ENCODE data around the gene CLDND2. TPM values are rescaled to one million over a fixed set of nuclear protein-coding genes. Genes with fewer than 3 reads are reported as not detected.

Gene CLDND2
- total RNA-seq, 2 experiments from 2014 or later, result 8.5 to 10.0 TPM

GRCh38 chr19:51365965-51366388, 2.8 kb downstream of the CLDND2 start, which contains the start of gene ETFB:
Gene ETFB (minus strand): TSS chr19:51366388. CDS start chr19:51366326, 62 bp downstream.
- POLR2A ChIA-PET, result interaction anchor here (1.0 to 2.8 kb wide), 4 partner anchors 10 to 33 kb away, joined by 3 to 18 read pairs (median 8); partner anchors contain the start of gene VSIG10L
- peaks cover 81% of the 10 kb centered on the region for H3K4me1 Mint-ChIP-seq (ENCODE audit: low read depth)
- H3K27ac Mint-ChIP-seq, result peak within 1 kb of the TSS; percentile 94
- no peak for ATAC-seq
- no peak for DNase-seq
- no peaks in the 10 kb centered on the region for H3K9me3 Mint-ChIP-seq (ENCODE audit: insufficient read depth)
- H3K36me3 Mint-ChIP-seq (ENCODE audit: low read depth), result peaks cover 41% of the 10 kb centered on the region
- CTCF ChIA-PET, result interaction anchor here (0.8 to 3.3 kb wide), 7 partner anchors 22 to 107 kb away, joined by 3 to 27 read pairs (median 5); no protein-coding TSS in a partner anchor
- no peaks in the 10 kb centered on the region for H3K27me3 Mint-ChIP-seq (ENCODE audit: low read depth)
- H3K4me3 Mint-ChIP-seq, result peak within 1 kb of the TSS; percentile 96

- CTCF ChIA-PET, result interaction anchor here (0.6 to 3.3 kb wide), 12 partner anchors 11 to 107 kb away, joined by 3 to 27 read pairs (median 4); no protein-coding TSS in a partner anchor
- peaks cover 37% of the 10 kb centered on the region for H3K36me3 Mint-ChIP-seq (ENCODE audit: low read depth)
- H3K9me3 Mint-ChIP-seq (ENCODE audit: insufficient read depth), result no peaks in the 10 kb centered on the region
- ATAC-seq (peak; percentile 8), DNase-seq (peak; percentile 44)
- peak overlapping the region; percentile 94 for H3K27ac Mint-ChIP-seq
- no peaks in the 10 kb centered on the region for H3K27me3 Mint-ChIP-seq (ENCODE audit: low read depth)
- H3K4me1 Mint-ChIP-seq (ENCODE audit: low read depth), result peaks cover 76% of the 10 kb centered on the region
- POLR2A ChIA-PET, result interaction anchor here (0.6 to 2.8 kb wide), 6 partner anchors 10 to 33 kb away, joined by 3 to 18 read pairs (median 4); partner anchors contain the start of gene VSIG10L
- peak overlapping the region; percentile 96 for H3K4me3 Mint-ChIP-seq
Observed at GRCh38 chr19:51365211-51365964, 3.4 kb downstream of the CLDND2 start.

DNA sequence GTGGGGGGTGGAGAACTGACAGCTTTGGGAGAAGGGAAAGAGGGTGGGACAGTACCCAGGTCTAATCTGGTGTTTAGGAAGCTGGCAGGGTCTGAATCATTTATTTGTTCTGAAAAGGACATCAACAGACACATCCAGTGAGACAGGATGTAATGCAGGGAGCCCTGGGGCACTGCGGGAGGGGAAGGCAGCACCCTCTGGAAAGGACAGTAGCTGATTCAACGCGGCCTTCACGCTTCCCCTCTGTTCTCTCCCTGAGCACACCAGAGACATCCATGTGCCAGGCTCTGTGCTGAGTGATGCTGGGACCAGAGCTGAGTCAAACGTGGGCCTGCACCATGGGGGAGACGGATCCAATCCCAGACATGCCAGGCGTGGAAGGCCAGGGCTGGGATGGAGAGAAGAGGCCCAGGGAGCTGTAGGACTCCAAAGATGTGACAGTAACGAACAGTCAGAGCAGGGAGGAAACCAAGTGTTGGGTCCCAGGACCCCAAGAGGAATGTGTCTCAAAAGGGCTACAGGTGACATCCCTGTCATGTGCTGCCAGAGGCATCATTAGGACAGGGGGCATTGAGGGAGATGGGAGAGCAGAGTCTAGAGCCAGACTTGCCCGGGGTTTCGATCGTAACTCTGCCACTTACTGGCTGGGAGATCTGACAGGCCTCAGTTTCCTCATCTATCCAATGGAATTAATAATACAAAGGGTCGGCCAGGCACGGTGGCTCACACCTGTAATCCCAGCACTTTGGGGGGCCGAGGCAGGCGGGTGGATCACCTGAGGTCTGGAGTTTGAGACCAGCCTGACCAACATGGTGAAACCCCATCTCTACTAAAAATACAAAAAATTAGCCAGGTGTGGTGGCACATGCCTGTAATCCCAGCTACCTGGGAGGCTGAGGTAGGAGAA, 4.3 kb downstream of the CLDND2 start:
- ChIA-PET CTCF (interaction anchor here (1.0 to 3.3 kb wide), 6 partner anchors 10 to 77 kb away, joined by 3 to 27 read pairs (median 5); partner anchors contain the start of gene VSIG10L), POLR2A (interaction anchor here (0.7 to 2.8 kb wide), 4 partner anchors 8 to 31 kb away, joined by 3 to 12 read pairs (median 7); partner anchors contain the start of genes NKG7 and VSIG10L)
- Mint-ChIP-seq H3K4me1 (ENCODE audit: low read depth) (peaks cover 70% of the 10 kb centered on the region), H3K4me3 (peak overlapping the region; percentile 49), H3K27me3 (ENCODE audit: low read depth) (no peaks in the 10 kb centered on the region), H3K9me3 (ENCODE audit: insufficient read depth) (no peaks in the 10 kb centered on the region), H3K27ac (peak overlapping the region; percentile 66), H3K36me3 (ENCODE audit: low read depth) (peaks cover 33% of the 10 kb centered on the region)
- ATAC-seq, result no peak
- DNase-seq, result no peak

DNA sequence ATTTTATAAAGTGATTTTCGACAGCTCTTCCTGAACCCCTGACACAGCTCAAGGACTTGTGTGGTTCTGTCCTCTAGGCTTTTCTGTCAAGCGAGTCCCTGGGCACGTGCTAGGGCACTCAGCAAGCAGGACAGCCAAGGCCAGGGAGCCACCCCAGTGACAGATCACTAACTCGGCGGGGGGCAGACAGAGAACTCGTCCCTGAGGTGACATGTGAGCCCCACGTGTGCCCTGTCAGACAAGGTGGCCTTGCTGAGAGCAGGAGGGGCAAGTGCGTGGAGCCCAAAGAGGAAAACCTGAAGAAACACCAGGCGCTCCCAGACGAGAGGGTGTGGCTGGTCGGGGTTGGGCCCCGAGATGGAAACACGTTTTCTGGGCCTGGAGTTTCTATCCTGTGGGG, 7.6 kb downstream of the CLDND2 start:
- POLR2A ChIA-PET, result interaction anchor here (1.3 to 2.7 kb wide), 2 partner anchors 11 to 34 kb away, joined by 3 to 10 read pairs; partner anchors contain the start of gene NKG7
- H3K27me3 Mint-ChIP-seq (ENCODE audit: low read depth), result no peaks in the 10 kb centered on the region
- H3K36me3 Mint-ChIP-seq (ENCODE audit: low read depth), result peaks cover 28% of the 10 kb centered on the region
- H3K27ac Mint-ChIP-seq, result no peak overlapping the region
- H3K4me1 Mint-ChIP-seq (ENCODE audit: low read depth), result peaks cover 62% of the 10 kb centered on the region
- H3K9me3 Mint-ChIP-seq (ENCODE audit: insufficient read depth), result no peaks in the 10 kb centered on the region
- DNase-seq, result no peak
- CTCF ChIA-PET, result no interaction called here
- ATAC-seq, result no peak
- H3K4me3 Mint-ChIP-seq, result no peak overlapping the region

DNA sequence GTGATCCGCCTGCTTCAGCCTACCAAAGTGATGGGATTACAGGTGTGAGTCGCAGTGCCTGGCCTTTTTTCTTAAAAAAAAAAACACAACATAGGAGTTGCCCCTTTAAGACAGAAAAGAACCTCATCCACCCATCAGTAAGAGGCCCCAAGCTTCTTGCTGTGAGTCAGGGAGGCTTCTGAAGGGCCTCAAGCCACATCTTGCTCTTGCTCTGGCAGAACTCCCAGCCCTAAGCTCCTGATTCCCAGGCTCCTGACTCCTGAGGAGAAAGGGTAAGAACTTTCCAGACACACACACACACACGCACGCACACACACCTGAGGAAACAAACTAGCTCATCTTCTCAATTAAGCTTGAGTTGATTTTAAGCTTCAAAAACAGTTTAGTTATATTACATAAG, 9.5 kb downstream of the CLDND2 start:
- Mint-ChIP-seq H3K9me3 (ENCODE audit: insufficient read depth) (no peaks in the 10 kb centered on the region), H3K27me3 (ENCODE audit: low read depth) (no peaks in the 10 kb centered on the region), H3K4me3 (no peak overlapping the region), H3K36me3 (ENCODE audit: low read depth) (peaks cover 26% of the 10 kb centered on the region), H3K4me1 (ENCODE audit: low read depth) (peaks cover 64% of the 10 kb centered on the region), H3K27ac (no peak overlapping the region)
- no peak for ATAC-seq
- CTCF ChIA-PET, result interaction anchor here (0.9 to 1.7 kb wide), 6 partner anchors 10 to 80 kb away, joined by 3 to 6 read pairs (median 4); no protein-coding TSS in a partner anchor
- no peak for DNase-seq
- POLR2A ChIA-PET, result interaction anchor here (1.0 kb wide), 1 partner anchor 36 kb away, joined by 5 read pairs; no protein-coding TSS in a partner anchor

DNA sequence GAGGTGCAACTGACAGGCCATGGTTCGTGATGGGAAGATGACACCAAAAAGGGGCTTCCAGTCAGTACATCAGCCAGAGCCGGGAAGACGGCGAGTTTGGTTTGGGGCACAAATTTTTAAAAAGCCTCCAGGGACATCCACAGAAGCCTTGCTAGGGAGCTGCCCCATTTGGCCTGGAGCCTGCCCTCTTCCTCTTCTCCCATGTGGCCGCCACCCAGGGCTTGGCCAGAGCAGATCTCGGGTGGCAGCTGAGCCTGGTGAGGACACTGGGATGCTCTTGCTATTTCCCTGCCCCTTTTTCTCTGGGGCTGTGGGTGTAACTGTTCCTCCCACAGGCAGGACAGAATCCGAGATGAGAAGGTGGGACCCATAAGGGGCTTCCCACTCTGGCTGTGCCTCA, 10.9 kb downstream of the CLDND2 start:
- ATAC-seq (no peak), DNase-seq (no peak)
- H3K27me3 Mint-ChIP-seq (ENCODE audit: low read depth), result no peaks in the 10 kb centered on the region
- H3K27ac Mint-ChIP-seq, result no peak overlapping the region
- H3K4me1 Mint-ChIP-seq (ENCODE audit: low read depth), result peaks cover 55% of the 10 kb centered on the region
- H3K36me3 Mint-ChIP-seq (ENCODE audit: low read depth), result peaks cover 25% of the 10 kb centered on the region
- no peaks in the 10 kb centered on the region for H3K9me3 Mint-ChIP-seq (ENCODE audit: insufficient read depth)
- CTCF ChIA-PET, result no interaction called here
- H3K4me3 Mint-ChIP-seq, result no peak overlapping the region
- POLR2A ChIA-PET, result no interaction called here

DNA sequence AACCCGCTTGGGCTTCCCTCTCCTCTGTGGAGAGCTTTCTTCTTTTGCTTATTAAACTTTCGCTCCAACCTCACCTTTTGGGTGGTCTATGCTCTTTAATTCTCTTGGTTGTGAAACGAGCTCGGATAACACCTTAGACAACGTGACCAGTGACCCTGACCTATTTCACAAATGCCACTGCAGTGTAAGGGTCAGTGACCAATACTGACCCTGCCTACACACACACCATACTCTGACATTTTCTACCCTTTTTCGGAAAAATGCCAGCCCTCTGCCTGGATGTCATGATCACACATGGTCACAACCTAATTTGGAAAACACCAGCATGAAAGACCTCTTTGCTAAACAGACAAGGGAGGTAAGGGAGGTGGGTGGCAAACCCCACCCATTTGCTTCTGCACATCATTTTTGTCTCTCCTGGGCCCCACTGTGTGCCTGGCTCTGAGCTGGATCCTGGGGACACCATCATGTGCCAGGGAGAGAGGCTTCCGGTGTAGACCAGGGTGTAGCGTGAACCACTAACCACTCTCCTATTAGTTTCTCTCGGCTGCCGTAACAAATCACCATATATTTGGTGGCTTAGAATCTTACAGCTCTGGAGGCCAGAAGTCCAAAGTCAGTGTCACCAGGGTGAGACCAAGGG, 12.5 kb downstream of the CLDND2 start:
- no peaks in the 10 kb centered on the region for H3K27me3 Mint-ChIP-seq (ENCODE audit: low read depth)
- no peak for ATAC-seq
- no peak for DNase-seq
- ChIA-PET POLR2A (interaction anchor here (0.9 to 1.7 kb wide), 3 partner anchors 9 to 1271 kb away, joined by 3 to 4 read pairs (median 3); partner anchors contain the start of gene NKG7), CTCF (interaction anchor here (0.6 to 1.2 kb wide), 3 partner anchors 38 to 51 kb away, joined by 3 read pairs; no protein-coding TSS in a partner anchor)
- H3K4me3 Mint-ChIP-seq, result no peak overlapping the region
- H3K36me3 Mint-ChIP-seq (ENCODE audit: low read depth), result peaks cover 31% of the 10 kb centered on the region
- H3K9me3 Mint-ChIP-seq (ENCODE audit: insufficient read depth), result no peaks in the 10 kb centered on the region
- peaks cover 41% of the 10 kb centered on the region for H3K4me1 Mint-ChIP-seq (ENCODE audit: low read depth)
- peak overlapping the region; percentile 30 for H3K27ac Mint-ChIP-seq

GRCh38 chr19:51354742-51355148, 14.1 kb downstream of the CLDND2 start:
- POLR2A ChIA-PET, result interaction anchor here (0.7 to 1.7 kb wide), 4 partner anchors 10 to 17 kb away, joined by 3 to 6 read pairs (median 4); partner anchors contain the start of gene NKG7
- no peaks in the 10 kb centered on the region for H3K9me3 Mint-ChIP-seq (ENCODE audit: insufficient read depth)

DNA sequence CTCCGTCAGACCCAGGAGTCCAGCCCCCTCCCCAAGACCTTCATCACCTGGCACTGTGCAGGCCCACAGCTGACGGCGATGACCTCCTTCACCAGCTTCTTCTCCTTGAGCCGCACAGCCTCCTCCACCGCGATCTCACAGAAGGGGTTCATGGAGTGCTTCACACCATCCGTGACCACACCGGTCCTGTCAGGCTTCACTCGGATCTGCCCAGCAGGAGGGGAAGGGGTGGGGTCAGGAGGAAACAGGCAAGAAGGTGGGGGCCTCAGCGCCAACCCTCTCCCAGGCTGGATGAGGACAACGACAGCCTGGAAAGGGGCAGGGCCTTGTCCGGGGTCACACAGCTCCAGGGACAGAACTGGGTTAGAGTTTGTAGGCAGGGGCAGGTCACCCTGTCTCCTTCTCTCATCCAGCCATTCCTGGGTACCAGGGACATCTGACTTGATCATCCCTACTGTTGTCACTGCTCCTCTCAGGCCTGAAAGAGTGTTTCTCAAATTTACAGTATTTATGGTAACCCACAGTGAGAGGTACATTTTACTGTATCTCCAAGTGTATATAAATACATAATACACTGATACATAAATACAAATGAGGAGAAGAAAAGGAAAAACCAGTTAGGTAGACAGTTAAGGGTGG, 14.6 kb downstream of the CLDND2 start:
- ChIA-PET POLR2A (interaction anchor here (0.7 to 0.8 kb wide), 3 partner anchors 10 to 18 kb away, joined by 3 to 6 read pairs (median 3); partner anchors contain the start of gene NKG7), CTCF (interaction anchor here (0.9 to 1.2 kb wide), 4 partner anchors 10 to 44 kb away, joined by 3 to 7 read pairs (median 6); no protein-coding TSS in a partner anchor)
- Mint-ChIP-seq H3K27me3 (ENCODE audit: low read depth) (no peaks in the 10 kb centered on the region), H3K9me3 (ENCODE audit: insufficient read depth) (no peaks in the 10 kb centered on the region), H3K27ac (peak overlapping the region; percentile 76), H3K4me3 (no peak overlapping the region), H3K4me1 (ENCODE audit: low read depth) (peaks cover 34% of the 10 kb centered on the region), H3K36me3 (ENCODE audit: low read depth) (peaks cover 36% of the 10 kb centered on the region)
- ATAC-seq (peak; percentile 4), DNase-seq (no peak)

More at GRCh38 chr19:51354742-51355148, 14.1 kb downstream of the CLDND2 start:
- Mint-ChIP-seq H3K27ac (peak overlapping the region; percentile 76), H3K36me3 (ENCODE audit: low read depth) (peaks cover 36% of the 10 kb centered on the region), H3K27me3 (ENCODE audit: low read depth) (no peaks in the 10 kb centered on the region), H3K4me1 (ENCODE audit: low read depth) (peaks cover 38% of the 10 kb centered on the region), H3K4me3 (peak overlapping the region; percentile 9)
- CTCF ChIA-PET, result interaction anchor here (0.8 to 1.2 kb wide), 5 partner anchors 10 to 53 kb away, joined by 3 to 7 read pairs (median 5); no protein-coding TSS in a partner anchor
- peak; percentile 77 for DNase-seq
- peak; percentile 94 for ATAC-seq

DNA sequence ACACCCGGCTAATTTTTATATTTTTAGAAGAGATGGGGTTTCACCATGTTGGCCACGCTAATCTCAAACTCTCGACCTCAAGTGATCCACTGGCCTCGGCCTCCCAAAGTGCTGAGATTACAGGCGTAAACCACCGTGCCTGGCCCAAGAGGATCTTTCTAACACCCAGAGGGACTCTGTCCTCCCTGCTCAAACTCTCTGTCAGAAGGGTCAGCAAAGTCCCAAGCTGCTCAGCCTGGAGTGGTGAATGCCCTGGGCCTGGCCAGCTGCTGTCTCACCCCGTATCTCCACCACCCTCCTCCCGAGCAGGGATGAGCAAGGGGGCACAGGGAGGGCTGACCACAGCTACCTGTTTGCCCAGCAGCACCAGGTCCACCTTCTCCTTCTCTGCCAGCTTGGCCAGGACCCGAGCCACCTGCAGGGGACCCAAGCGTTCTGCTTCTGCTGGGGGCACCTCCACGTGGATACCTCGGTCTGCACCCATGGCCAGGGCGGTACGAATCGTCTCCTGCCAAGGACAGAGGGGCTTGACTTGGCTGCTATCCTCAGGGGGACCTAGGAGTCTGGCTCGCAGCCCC, 15.9 kb downstream of the CLDND2 start:
- Mint-ChIP-seq H3K4me3 (no peak overlapping the region), H3K4me1 (ENCODE audit: low read depth) (peaks cover 29% of the 10 kb centered on the region), H3K36me3 (ENCODE audit: low read depth) (peaks cover 32% of the 10 kb centered on the region), H3K27ac (no peak overlapping the region), H3K9me3 (ENCODE audit: insufficient read depth) (no peaks in the 10 kb centered on the region), H3K27me3 (ENCODE audit: low read depth) (no peaks in the 10 kb centered on the region)
- no peak for DNase-seq
- CTCF ChIA-PET, result no interaction called here
- POLR2A ChIA-PET, result no interaction called here
- no peak for ATAC-seq
